Activated CD4-positive, alpha-beta T cell treated with anti-CD3 and anti-CD28 coated beads, Interleukin-2, amount 10 ng/mL, durations not matched to agents 24 days and 14 days (primary cell): ENCODE results near the gene SLC39A11. TPM values are rescaled to one million over a fixed set of nuclear protein-coding genes. Genes with fewer than 3 reads are reported as not detected.
A peak's percentile ranks its signal among the peaks of the same experiment; 100 is the strongest.
"Not testable (repeated sequence)": the region's sequence is repeated elsewhere in the genome, so short reads cannot be mapped to it uniquely, and the experiment has no call there.

Source experiments
- DNase-seq: peaks from one replicate; pipeline ENCODE4 v3.0.0; 2022
- H3K27ac Mint-ChIP-seq: one replicate; pipeline ENCODE4 v1.8.0; 2022; ENCODE audit warnings: mild to moderate bottlenecking, mixed read lengths
- H3K27me3 Mint-ChIP-seq: one replicate; pipeline ENCODE4 v1.8.0; 2022; ENCODE audit warnings: mixed read lengths
- H3K36me3 Mint-ChIP-seq: one replicate; pipeline ENCODE4 v1.8.0; 2022; ENCODE audit warnings: low read depth, mild to moderate bottlenecking, mixed read lengths
- H3K4me1 Mint-ChIP-seq: one replicate; pipeline ENCODE4 v1.8.0; 2021; ENCODE audit warnings: mixed read lengths
- H3K4me3 Mint-ChIP-seq: one replicate; pipeline ENCODE4 v1.8.0; 2022; ENCODE audit warnings: mild to moderate bottlenecking, moderate library complexity, mixed read lengths
- H3K9me3 Mint-ChIP-seq: one replicate; pipeline ENCODE4 v1.8.0; 2021; ENCODE audit warnings: mixed read lengths
- intact Hi-C: fragments of 100-400 bp; cut with micrococcal nuclease; formaldehyde crosslinking; loops from one replicate; pipeline ENCODE4 v1.15.1; 2023
- total RNA-seq: library from RNA; stranded (reverse); gene quantifications from 2 replicates; pipeline ENCODE4 v1.2.3, GENCODE V29; 2022

The SLC39A11 gene
- total RNA-seq, 1 donor from 2014 or later = 24.6 TPM

- Mint-ChIP-seq H3K36me3 (no peaks in the 10 kb centered on the region), H3K4me1 (no peaks in the 10 kb centered on the region), H3K4me3 (no peak overlapping the region), H3K9me3 (no peaks in the 10 kb centered on the region), H3K27ac (no peak overlapping the region), H3K27me3 (peaks cover 11% of the 10 kb centered on the region)
- DNase-seq = no peak
- intact Hi-C loops = no loop called here
Observed at GRCh38 chr17:73099511-73099910, 7.0 kb upstream of the SLC39A11 start.

- Mint-ChIP-seq H3K27ac (no peak overlapping the region), H3K9me3 (no peaks in the 10 kb centered on the region), H3K27me3 (peaks cover 14% of the 10 kb centered on the region), H3K4me3 (no peak overlapping the region), H3K36me3 (no peaks in the 10 kb centered on the region), H3K4me1 (no peaks in the 10 kb centered on the region)
- no peak for DNase-seq
- intact Hi-C loops = no loop called here
Observed at GRCh38 chr17:73098919-73099318, 6.4 kb upstream of the SLC39A11 start.

- H3K9me3 Mint-ChIP-seq, DNase-seq, intact Hi-C loops, H3K4me1 Mint-ChIP-seq, H3K4me3 Mint-ChIP-seq, H3K36me3 Mint-ChIP-seq, H3K27ac Mint-ChIP-seq: not testable (repeated sequence)
- H3K27me3 Mint-ChIP-seq = peaks cover 14% of the 10 kb centered on the region
Observed at GRCh38 chr17:73097973-73098765, 5.7 kb upstream of the SLC39A11 start.

- Mint-ChIP-seq H3K27me3 (peaks cover 14% of the 10 kb centered on the region), H3K27ac (no peak overlapping the region), H3K4me1 (peaks cover 7% of the 10 kb centered on the region), H3K4me3 (no peak overlapping the region), H3K36me3 (peaks cover 2% of the 10 kb centered on the region), H3K9me3 (no peaks in the 10 kb centered on the region)
- intact Hi-C loops = no loop called here
- DNase-seq = no peak
Observed at GRCh38 chr17:73096866-73097265, 4.4 kb upstream of the SLC39A11 start.

- Mint-ChIP-seq H3K9me3 (no peaks in the 10 kb centered on the region), H3K27ac (no peak overlapping the region), H3K27me3 (peaks cover 14% of the 10 kb centered on the region), H3K4me1 (peaks cover 12% of the 10 kb centered on the region), H3K36me3 (peaks cover 2% of the 10 kb centered on the region), H3K4me3 (no peak overlapping the region)
- DNase-seq = no peak
- intact Hi-C loops = no loop called here
Observed at GRCh38 chr17:73096211-73096610, 3.7 kb upstream of the SLC39A11 start.

- no peak overlapping the region for H3K4me3 Mint-ChIP-seq
- H3K9me3 Mint-ChIP-seq = no peaks in the 10 kb centered on the region
- H3K27me3 Mint-ChIP-seq = peaks cover 13% of the 10 kb centered on the region
- peaks cover 20% of the 10 kb centered on the region for H3K4me1 Mint-ChIP-seq
- intact Hi-C loops = loop anchor here (2.0 to 5.0 kb wide), 3 partner anchors 64 to 366 kb away; no protein-coding TSS in a partner anchor
- H3K36me3 Mint-ChIP-seq = peaks cover 7% of the 10 kb centered on the region
- no peak overlapping the region for H3K27ac Mint-ChIP-seq
- no peak for DNase-seq
Observed at GRCh38 chr17:73093286-73093685, 798 bp upstream of the SLC39A11 start.

GRCh38 chr17:73091770-73092522 is 542 bp downstream of the SLC39A11 start:
- DNase-seq = peak; percentile 64
- intact Hi-C loops = loop anchor here (2.0 to 5.0 kb wide), 3 partner anchors 65 to 365 kb away; no protein-coding TSS in a partner anchor
- Mint-ChIP-seq H3K4me1 (peaks cover 24% of the 10 kb centered on the region), H3K27me3 (peaks cover 13% of the 10 kb centered on the region), H3K9me3 (no peaks in the 10 kb centered on the region), H3K36me3 (peaks cover 18% of the 10 kb centered on the region), H3K4me3 (peak overlapping the region; percentile 100), H3K27ac (peak overlapping the region; percentile 99)

GRCh38 chr17:73091410-73091769 is 1.1 kb downstream of the SLC39A11 start:
- H3K9me3 Mint-ChIP-seq = no peaks in the 10 kb centered on the region
- no peak for DNase-seq
- intact Hi-C loops = loop anchor here (5.0 kb wide), 2 partner anchors 66 to 229 kb away; no protein-coding TSS in a partner anchor
- peaks cover 24% of the 10 kb centered on the region for H3K4me1 Mint-ChIP-seq
- H3K27ac Mint-ChIP-seq = no peak overlapping the region
- peaks cover 20% of the 10 kb centered on the region for H3K36me3 Mint-ChIP-seq
- peaks cover 13% of the 10 kb centered on the region for H3K27me3 Mint-ChIP-seq
- peak overlapping the region; percentile 100 for H3K4me3 Mint-ChIP-seq

GRCh38 chr17:73090396-73091202 is 1.9 kb downstream of the SLC39A11 start:
- peaks cover 24% of the 10 kb centered on the region for H3K4me1 Mint-ChIP-seq

GRCh38 chr17:73089322-73090317 is 2.9 kb downstream of the SLC39A11 start:
- Mint-ChIP-seq H3K9me3 (no peaks in the 10 kb centered on the region), H3K4me1 (peaks cover 24% of the 10 kb centered on the region), H3K27me3 (peaks cover 3% of the 10 kb centered on the region), H3K4me3 (no peak overlapping the region), H3K36me3 (peaks cover 32% of the 10 kb centered on the region), H3K27ac (no peak overlapping the region)
- DNase-seq = no peak
- intact Hi-C loops = loop anchor here (5.0 kb wide), 2 partner anchors 68 to 227 kb away; no protein-coding TSS in a partner anchor

More at GRCh38 chr17:73090396-73091202, 1.9 kb downstream of the SLC39A11 start:
- H3K4me3 Mint-ChIP-seq = peak overlapping the region; percentile 9
- H3K9me3 Mint-ChIP-seq = no peaks in the 10 kb centered on the region
- peaks cover 9% of the 10 kb centered on the region for H3K27me3 Mint-ChIP-seq
- intact Hi-C loops = loop anchor here (5.0 kb wide), 2 partner anchors 67 to 228 kb away; no protein-coding TSS in a partner anchor
- DNase-seq = no peak
- H3K36me3 Mint-ChIP-seq = peaks cover 27% of the 10 kb centered on the region
- H3K27ac Mint-ChIP-seq = no peak overlapping the region

GRCh38 chr17:73088561-73088960 is 3.9 kb downstream of the SLC39A11 start:
- intact Hi-C loops = no loop called here
- Mint-ChIP-seq H3K9me3 (peaks cover 3% of the 10 kb centered on the region), H3K4me1 (peaks cover 24% of the 10 kb centered on the region), H3K27ac (no peak overlapping the region), H3K4me3 (no peak overlapping the region), H3K36me3 (peaks cover 43% of the 10 kb centered on the region), H3K27me3 (no peaks in the 10 kb centered on the region)
- DNase-seq = no peak

- Mint-ChIP-seq H3K4me3 (no peak overlapping the region), H3K27ac (no peak overlapping the region), H3K36me3 (peaks cover 68% of the 10 kb centered on the region), H3K27me3 (no peaks in the 10 kb centered on the region), H3K4me1 (peaks cover 4% of the 10 kb centered on the region), H3K9me3 (peaks cover 13% of the 10 kb centered on the region)
- intact Hi-C loops = no loop called here
- no peak for DNase-seq
Observed at GRCh38 chr17:73083432-73083831, 9.1 kb downstream of the SLC39A11 start.
